ENCODE measurements around the gene YTHDC1. TPM values are rescaled to one million over a fixed set of nuclear protein-coding genes. Genes with fewer than 3 reads are reported as not detected.

Gene YTHDC1
- total RNA-seq, 2 donors from 2014 or later: 62.2 to 67.6 TPM

DNA sequence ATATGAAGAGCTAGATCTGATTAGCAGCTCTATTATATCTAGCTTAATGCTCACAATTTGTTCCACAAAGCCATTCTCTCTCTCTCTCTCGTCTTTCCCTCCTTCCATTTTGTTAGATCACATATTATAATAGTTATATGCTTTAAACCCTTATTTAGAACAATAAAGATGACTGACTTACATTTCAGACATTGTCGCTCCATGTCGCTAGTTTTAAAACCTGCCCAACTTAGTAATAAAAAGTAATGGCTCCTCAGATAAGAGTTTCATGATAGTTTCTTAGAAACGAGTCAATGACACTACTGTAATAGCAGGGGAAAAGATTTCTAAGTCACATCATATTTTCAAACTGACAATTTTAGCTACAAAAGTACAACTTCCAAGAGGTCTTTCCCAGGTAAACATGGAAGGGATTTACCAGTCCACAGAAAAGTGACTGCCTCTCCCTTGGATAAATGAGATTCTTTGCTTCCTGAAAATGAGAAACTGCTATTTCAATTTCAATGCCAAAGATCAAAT lies 38.5 kb upstream of the YTHDC1 start:
- Histone ChIP-seq H3K36me3 (no peaks in the 10 kb centered on the region), H3K9me3 (no peaks in the 10 kb centered on the region), H3K27ac (no peak overlapping the region), H3K4me3 (no peak overlapping the region), H3K27me3 (no peaks in the 10 kb centered on the region), H3K4me1 (no peaks in the 10 kb centered on the region), H3K9ac (ENCODE audit: low read depth in 2 of 2, low read length in 2 of 2) (no peak overlapping the region)
- no peak for TF ChIP-seq CTCF (IDR thresholded peaks at IDR 0.05)
- intact Hi-C loops (cut with DNase I): no loop called here
- DNase-seq: no peak

GRCh38 chr4:68385267-68385666 lies 35.4 kb upstream of the YTHDC1 start:
- no peak for DNase-seq
- Histone ChIP-seq H3K36me3 (no peaks in the 10 kb centered on the region), H3K4me1 (no peaks in the 10 kb centered on the region), H3K9ac (ENCODE audit: low read depth in 2 of 2, low read length in 2 of 2) (no peak overlapping the region), H3K27me3 (no peaks in the 10 kb centered on the region), H3K27ac (no peak overlapping the region), H3K9me3 (no peaks in the 10 kb centered on the region), H3K4me3 (no peak overlapping the region)
- TF ChIP-seq CTCF (IDR thresholded peaks at IDR 0.05): no peak
- intact Hi-C loops (cut with DNase I): no loop called here

DNA sequence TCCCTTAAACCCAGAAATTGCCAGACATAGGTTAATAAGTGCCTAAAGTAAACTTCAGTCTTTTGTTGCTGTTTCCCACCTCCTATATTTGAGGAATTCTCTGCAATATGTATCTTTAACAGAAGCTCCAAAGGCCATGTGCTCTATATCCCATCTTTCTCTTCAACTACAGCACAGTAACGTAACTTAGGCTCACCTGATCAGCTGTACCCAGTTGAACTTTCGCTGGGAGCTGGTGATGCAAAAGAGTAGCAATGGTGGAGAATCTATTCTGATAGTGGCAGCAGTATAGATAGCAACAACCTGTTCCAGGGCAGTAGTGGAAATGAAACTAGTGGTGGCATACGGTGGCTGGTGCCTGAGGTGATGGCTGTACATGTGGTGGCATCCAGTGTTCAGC lies 33.2 kb upstream of the YTHDC1 start:
- Histone ChIP-seq H3K9me3 (no peaks in the 10 kb centered on the region), H3K27ac (no peak overlapping the region), H3K4me1 (no peaks in the 10 kb centered on the region), H3K9ac (ENCODE audit: low read depth in 2 of 2, low read length in 2 of 2) (no peak overlapping the region), H3K27me3 (no peaks in the 10 kb centered on the region), H3K4me3 (no peak overlapping the region), H3K36me3 (no peaks in the 10 kb centered on the region)
- intact Hi-C loops (cut with DNase I): no loop called here
- no peak for DNase-seq
- no peak for TF ChIP-seq CTCF (IDR thresholded peaks at IDR 0.05)

DNA sequence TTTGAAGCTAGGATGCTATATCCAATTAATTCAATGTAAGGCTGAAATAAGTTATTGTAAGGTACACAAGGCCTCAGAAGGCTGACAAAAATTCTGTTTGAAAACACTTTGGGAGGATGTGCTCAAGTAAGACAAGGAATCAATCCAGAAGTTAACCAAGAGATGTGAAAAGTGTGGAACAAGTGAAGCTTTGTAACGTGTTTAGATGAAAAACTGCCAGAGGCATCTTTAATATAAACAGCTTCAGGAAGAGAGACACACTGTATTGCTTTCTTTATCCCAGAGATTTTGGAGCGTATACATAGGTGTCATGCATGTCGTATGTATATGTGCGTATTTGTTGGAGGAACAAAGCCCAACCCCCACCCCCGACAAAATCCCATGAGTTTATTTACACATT lies 28.3 kb upstream of the YTHDC1 start:
- no peak for DNase-seq
- H3K4me1 ChIP-seq: no peaks in the 10 kb centered on the region
- no peak overlapping the region for H3K4me3 ChIP-seq
- intact Hi-C loops (cut with DNase I): no loop called here
- no peaks in the 10 kb centered on the region for H3K36me3 ChIP-seq
- no peaks in the 10 kb centered on the region for H3K9me3 ChIP-seq
- H3K9ac ChIP-seq (ENCODE audit: low read depth in 2 of 2, low read length in 2 of 2): no peak overlapping the region
- TF ChIP-seq CTCF (IDR thresholded peaks at IDR 0.05): no peak
- no peak overlapping the region for H3K27ac ChIP-seq
- no peaks in the 10 kb centered on the region for H3K27me3 ChIP-seq

DNA sequence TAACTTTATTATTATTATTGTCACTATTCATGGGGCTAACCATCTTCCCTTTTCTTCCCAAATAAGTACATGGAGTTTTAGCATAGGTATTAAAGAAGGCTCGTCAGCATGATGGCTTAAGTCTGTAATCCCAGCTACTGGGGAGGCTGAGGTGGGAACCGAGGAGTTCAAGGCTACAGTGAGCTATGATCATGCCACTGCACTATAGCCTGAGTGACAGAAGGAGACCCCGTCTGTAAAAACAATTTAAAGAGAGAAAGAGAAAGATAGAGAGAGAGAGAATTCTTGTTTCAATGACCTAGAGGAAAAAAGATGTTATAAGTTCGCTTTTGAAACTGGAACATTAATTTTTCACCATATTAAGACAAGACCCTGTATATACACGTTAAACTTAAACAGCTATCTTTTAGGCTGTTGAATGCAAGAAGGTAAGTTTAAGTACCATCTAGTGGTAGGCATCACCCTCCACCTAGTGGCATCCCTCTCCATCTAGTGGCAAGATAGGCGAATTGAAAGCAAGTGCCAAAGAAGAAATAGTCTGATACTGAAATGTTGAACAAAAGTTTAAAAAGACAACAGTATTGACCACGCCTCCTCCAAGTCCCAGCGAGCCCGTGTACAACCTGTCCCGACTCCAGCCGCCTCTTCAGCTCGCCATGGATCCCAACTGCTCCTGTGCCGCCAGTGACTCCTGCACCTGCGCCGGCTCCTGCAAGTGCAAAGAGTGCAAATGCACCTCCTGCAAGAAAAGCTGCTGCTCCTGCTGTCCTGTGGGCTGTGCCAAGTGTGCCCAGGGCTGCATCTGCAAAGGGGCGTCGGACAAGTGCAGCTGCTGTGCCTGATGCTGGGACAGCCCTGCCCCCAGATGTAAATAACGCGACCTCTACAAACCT lies 26.0 kb upstream of the YTHDC1 start:
- Histone ChIP-seq H3K9me3 (no peaks in the 10 kb centered on the region), H3K36me3 (no peaks in the 10 kb centered on the region), H3K4me1 (no peaks in the 10 kb centered on the region), H3K27ac (no peak overlapping the region), H3K4me3 (no peak overlapping the region), H3K27me3 (no peaks in the 10 kb centered on the region), H3K9ac (ENCODE audit: low read depth in 2 of 2, low read length in 2 of 2) (no peak overlapping the region)
- peak; percentile 55 for DNase-seq
- intact Hi-C loops (cut with DNase I): loop anchor here (2.0 kb wide), 1 partner anchor 105 kb away; no protein-coding TSS in a partner anchor
- TF ChIP-seq CTCF (IDR thresholded peaks at IDR 0.05): peak; percentile 81

Measured in colonic mucosa (tissue), 4 donors.